Stomach (tissue), 4 donors: ENCODE results near the gene TNRC6C.
A peak's percentile ranks its signal among the peaks of the same experiment; 100 is the strongest.

Experiments
- CTCF ChIP-seq, 7 experiments: fragments of 450-650 bp in 4 of 7; fragments of 200-600 bp in 3 of 7; sonication (generic) in 3 of 7; IDR thresholded peaks; one replicate each; pipeline ENCODE4 v1.5.1; 2016 to 2019; ENCODE audit warnings: antibody characterized with exemption in 7 of 7, control low read depth in 2 of 7, mild to moderate bottlenecking in 1 of 7
- POLR2A ChIP-seq, 4 donors: fragments of 450-650 bp; IDR thresholded peaks; one replicate each; pipeline ENCODE4 v1.6.1; 2016; ENCODE audit warnings: antibody characterized with exemption in 4 of 4, control low read depth in 2 of 4, mild to moderate bottlenecking in 1 of 4, moderate library complexity in 1 of 4

DNA sequence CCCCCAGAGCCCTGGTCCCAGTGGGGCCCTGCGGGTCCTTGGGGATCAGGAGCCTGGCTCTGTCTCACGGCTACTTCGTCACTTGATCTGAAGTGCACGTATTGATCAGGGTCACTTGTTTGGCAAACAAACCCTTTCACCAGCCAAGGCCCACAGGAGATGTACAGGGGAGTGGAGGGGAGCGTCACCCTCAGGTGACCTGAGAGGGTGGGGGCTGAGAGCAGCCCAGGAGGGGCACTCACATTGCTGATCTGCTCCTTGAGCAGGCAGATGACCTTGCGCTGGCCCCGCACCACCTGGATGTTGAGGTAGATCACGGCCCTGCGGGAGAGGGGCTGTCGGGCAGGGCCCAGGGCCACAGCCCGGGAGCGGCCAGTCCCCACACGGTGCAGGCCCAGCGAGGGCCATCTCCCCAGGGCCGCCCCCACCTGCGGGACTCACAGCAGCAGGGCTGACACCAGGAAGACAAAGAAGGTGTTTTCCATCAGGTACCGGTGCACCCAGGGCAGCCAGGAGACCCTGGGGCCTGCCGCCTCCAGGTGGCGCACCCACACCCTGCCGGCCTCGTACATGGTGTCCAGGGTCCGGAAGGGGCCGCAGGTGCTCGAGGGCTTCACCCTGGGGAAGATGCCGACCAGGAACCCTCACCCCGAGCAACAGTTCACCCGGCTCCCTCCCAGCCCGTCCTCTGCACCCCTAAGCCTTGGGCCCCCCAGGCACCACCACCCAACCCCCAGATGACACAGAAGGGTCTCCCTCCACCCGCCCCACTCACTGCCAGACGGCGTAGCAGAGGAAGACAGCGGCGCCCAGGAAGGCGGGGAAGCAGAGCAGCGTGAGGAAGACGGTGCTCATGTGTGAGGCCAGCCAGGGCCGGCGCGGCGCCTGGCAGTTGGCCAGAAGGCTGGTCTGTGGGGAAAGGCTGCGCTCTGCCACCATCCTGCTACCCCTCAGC, 158.8 kb downstream of the TNRC6C start:
- peak in 5 of 7 experiments; percentile 27 to 59 (median 47) for TF ChIP-seq CTCF (IDR thresholded peaks at IDR 0.05)
- TF ChIP-seq POLR2A (IDR thresholded peaks at IDR 0.05): no peak
